ENCODE measurements around the gene ANTXR2. TPM values are rescaled to one million over a fixed set of nuclear protein-coding genes. Genes with fewer than 3 reads are reported as not detected.

Gene ANTXR2
- total RNA-seq, 2 donors from 2014 or later = 86.1 to 133 TPM

DNA sequence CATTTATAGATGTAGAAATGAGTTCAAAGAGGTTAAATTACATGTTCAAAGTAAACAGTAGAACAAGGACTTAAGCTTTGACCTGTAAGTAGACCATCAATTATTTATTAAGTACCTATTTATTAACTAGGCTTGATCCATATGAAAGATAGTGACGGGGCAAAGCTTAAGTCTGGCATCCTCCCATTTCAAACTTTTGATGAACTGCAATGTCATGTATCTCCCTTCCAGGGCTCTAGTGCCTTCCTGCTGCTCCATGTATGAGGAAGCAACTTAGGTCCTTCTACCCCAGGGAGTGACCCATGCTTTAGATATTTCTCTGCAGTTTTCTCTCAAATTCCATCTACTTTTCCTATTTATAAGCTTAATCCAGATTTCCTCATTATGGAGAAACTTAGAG lies 31.9 kb upstream of the ANTXR2 start:
- H3K4me1 ChIP-seq (replicated peaks) = no peaks in the 10 kb centered on the region
- TF ChIP-seq, protein P1, sequence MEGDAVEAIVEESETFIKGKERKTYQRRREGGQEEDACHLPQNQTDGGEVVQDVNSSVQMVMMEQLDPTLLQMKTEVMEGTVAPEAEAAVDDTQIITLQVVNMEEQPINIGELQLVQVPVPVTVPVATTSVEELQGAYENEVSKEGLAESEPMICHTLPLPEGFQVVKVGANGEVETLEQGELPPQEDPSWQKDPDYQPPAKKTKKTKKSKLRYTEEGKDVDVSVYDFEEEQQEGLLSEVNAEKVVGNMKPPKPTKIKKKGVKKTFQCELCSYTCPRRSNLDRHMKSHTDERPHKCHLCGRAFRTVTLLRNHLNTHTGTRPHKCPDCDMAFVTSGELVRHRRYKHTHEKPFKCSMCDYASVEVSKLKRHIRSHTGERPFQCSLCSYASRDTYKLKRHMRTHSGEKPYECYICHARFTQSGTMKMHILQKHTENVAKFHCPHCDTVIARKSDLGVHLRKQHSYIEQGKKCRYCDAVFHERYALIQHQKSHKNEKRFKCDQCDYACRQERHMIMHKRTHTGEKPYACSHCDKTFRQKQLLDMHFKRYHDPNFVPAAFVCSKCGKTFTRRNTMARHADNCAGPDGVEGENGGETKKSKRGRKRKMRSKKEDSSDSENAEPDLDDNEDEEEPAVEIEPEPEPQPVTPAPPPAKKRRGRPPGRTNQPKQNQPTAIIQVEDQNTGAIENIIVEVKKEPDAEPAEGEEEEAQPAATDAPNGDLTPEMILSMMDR (IDR thresholded peaks at IDR 0.05) = no peak
- TF ChIP-seq POLR2A (IDR thresholded peaks at IDR 0.05) (no peak), POLR2AphosphoS5 (IDR thresholded peaks at IDR 0.05) (no peak)
- H3K4me3 ChIP-seq = no peak overlapping the region
- H3K36me3 ChIP-seq = no peaks in the 10 kb centered on the region
- WGBS = 68% methylated on average over 1 of the region's 1 CpG
- H3K27me3 ChIP-seq (replicated peaks; ENCODE audit: insufficient read depth) = no peaks in the 10 kb centered on the region
- H3K9me3 ChIP-seq = no peaks in the 10 kb centered on the region
- H3K27ac ChIP-seq = no peak overlapping the region
- DNase-seq (ENCODE audit: low spot score) = no peak
- intact Hi-C loops (cut with DNase I) = no loop called here

- H3K36me3 ChIP-seq = no peaks in the 10 kb centered on the region
- TF ChIP-seq POLR2A (IDR thresholded peaks at IDR 0.05) = no peak
- peak; percentile 72 for TF ChIP-seq POLR2AphosphoS5 (IDR thresholded peaks at IDR 0.05)
- TF ChIP-seq, protein P1 (IDR thresholded peaks at IDR 0.05) = no peak
- peak; percentile 29 for DNase-seq (ENCODE audit: low spot score)
- no peak overlapping the region for H3K4me3 ChIP-seq
- no peaks in the 10 kb centered on the region for H3K27me3 ChIP-seq (replicated peaks; ENCODE audit: insufficient read depth)
- no peaks in the 10 kb centered on the region for H3K4me1 ChIP-seq (replicated peaks)
- intact Hi-C loops (cut with DNase I) = no loop called here
- WGBS = 22% methylated on average over 2 of the region's 2 CpGs
- H3K27ac ChIP-seq = no peak overlapping the region
- no peaks in the 10 kb centered on the region for H3K9me3 ChIP-seq
Observed at GRCh38 chr4:80103629-80104028, 30.6 kb upstream of the ANTXR2 start.

DNA sequence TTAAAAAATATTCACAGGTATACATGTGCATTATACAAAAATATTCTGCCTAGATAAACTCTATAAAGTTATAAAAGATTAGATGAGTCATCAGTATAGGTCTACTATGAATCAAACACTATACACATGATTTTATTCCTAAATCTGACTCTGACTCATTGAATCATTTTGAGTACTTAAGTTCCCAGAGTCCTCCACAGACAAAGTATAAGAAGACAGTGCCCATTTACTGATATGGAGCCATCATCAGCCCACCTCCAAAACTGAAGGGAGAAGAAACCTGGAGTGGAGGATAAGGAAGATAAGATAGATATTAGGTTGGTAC lies 28.7 kb upstream of the ANTXR2 start:
- no peak for DNase-seq (ENCODE audit: low spot score)
- Histone ChIP-seq H3K36me3 (no peaks in the 10 kb centered on the region), H3K27ac (no peak overlapping the region), H3K9me3 (no peaks in the 10 kb centered on the region), H3K27me3 (replicated peaks; ENCODE audit: insufficient read depth) (no peaks in the 10 kb centered on the region), H3K4me3 (no peak overlapping the region), H3K4me1 (replicated peaks) (no peaks in the 10 kb centered on the region)
- intact Hi-C loops (cut with DNase I) = no loop called here
- TF ChIP-seq POLR2AphosphoS5 (IDR thresholded peaks at IDR 0.05) (no peak), POLR2A (IDR thresholded peaks at IDR 0.05) (no peak)
- TF ChIP-seq, protein P1 (IDR thresholded peaks at IDR 0.05) = no peak

- DNase-seq (ENCODE audit: low spot score) = no peak
- TF ChIP-seq POLR2AphosphoS5 (IDR thresholded peaks at IDR 0.05) (no peak), POLR2A (IDR thresholded peaks at IDR 0.05) (no peak)
- TF ChIP-seq, protein P1 (IDR thresholded peaks at IDR 0.05) = no peak
- H3K36me3 ChIP-seq = no peaks in the 10 kb centered on the region
- 75% methylated on average over 5 of the region's 5 CpGs for WGBS
- intact Hi-C loops (cut with DNase I) = no loop called here
- H3K27me3 ChIP-seq (replicated peaks; ENCODE audit: insufficient read depth) = no peaks in the 10 kb centered on the region
- no peaks in the 10 kb centered on the region for H3K4me1 ChIP-seq (replicated peaks)
- H3K27ac ChIP-seq = no peak overlapping the region
- no peak overlapping the region for H3K4me3 ChIP-seq
- H3K9me3 ChIP-seq = no peaks in the 10 kb centered on the region
Observed at GRCh38 chr4:80101071-80101791, 28.2 kb upstream of the ANTXR2 start.

- H3K4me3 ChIP-seq = no peak overlapping the region
- intact Hi-C loops (cut with DNase I) = no loop called here
- H3K9me3 ChIP-seq = no peaks in the 10 kb centered on the region
- H3K36me3 ChIP-seq = no peaks in the 10 kb centered on the region
- no peaks in the 10 kb centered on the region for H3K27me3 ChIP-seq (replicated peaks; ENCODE audit: insufficient read depth)
- H3K4me1 ChIP-seq (replicated peaks) = no peaks in the 10 kb centered on the region
- H3K27ac ChIP-seq = no peak overlapping the region
- no peak for TF ChIP-seq POLR2A (IDR thresholded peaks at IDR 0.05)
- no peak for TF ChIP-seq POLR2AphosphoS5 (IDR thresholded peaks at IDR 0.05)
- 85% methylated on average over 1 of the region's 1 CpG for WGBS
- DNase-seq (ENCODE audit: low spot score) = no peak
Observed at GRCh38 chr4:80099671-80100070, 26.6 kb upstream of the ANTXR2 start.

Data from prostate gland (tissue), 2 donors.